DOHH2 (cell line): Measurements from ENCODE around the gene CA7.

Experiments used
- H3F3A ChIP-seq: fragments of 200-600 bp; sonication (generic), shearing (Covaris generic); 2 replicates; pipeline ENCODE4 v1.6.0; 2016; ENCODE audit warnings: antibody characterized with exemption, mild to moderate bottlenecking; ENCODE audit not compliant: control insufficient read depth, insufficient read depth
- H3K27ac ChIP-seq: fragments of 200-600 bp; sonication (generic); 2 replicates; pipeline ENCODE4 v1.5.1; 2014; ENCODE audit warnings: low read depth, mild to moderate bottlenecking, low read length, moderate library complexity
- H3K27me3 ChIP-seq: fragments of 200-600 bp; sonication (generic); 2 replicates; pipeline ENCODE4 v1.6.1; 2014; ENCODE audit warnings: mild to moderate bottlenecking, low read length, mixed read lengths; ENCODE audit not compliant: control insufficient read depth
- H3K36me3 ChIP-seq: fragments of 200-600 bp; sonication (generic); 2 replicates; pipeline ENCODE4 v1.6.1; 2014; ENCODE audit warnings: mild to moderate bottlenecking, low read length, moderate library complexity, mixed read lengths; ENCODE audit not compliant: control insufficient read depth
- H3K4me1 ChIP-seq: fragments of 200-600 bp; sonication (generic); 2 replicates; pipeline ENCODE4 v1.6.1; 2014; ENCODE audit warnings: mild to moderate bottlenecking, low read length, mixed read lengths; ENCODE audit not compliant: control insufficient read depth
- H3K4me2 ChIP-seq: fragments of 200-600 bp; sonication (generic); 2 replicates; pipeline ENCODE4 v1.6.0; 2014; ENCODE audit warnings: mild to moderate bottlenecking, low read length, moderate library complexity
- H3K4me3 ChIP-seq: fragments of 200-600 bp; sonication (generic); 2 replicates; pipeline ENCODE4 v1.5.1; 2014; ENCODE audit warnings: mild to moderate bottlenecking, low read length, mixed read lengths
- H3K79me2 ChIP-seq: fragments of 200-600 bp; sonication (generic); 2 replicates; pipeline ENCODE4 v1.6.1; 2014; ENCODE audit warnings: mild to moderate bottlenecking, low read length, mixed read lengths; ENCODE audit not compliant: control insufficient read depth
- H3K9me2 ChIP-seq: fragments of 200-600 bp; sonication (generic); replicated peaks from 2 replicates; pipeline ENCODE4 v1.6.1; 2014; ENCODE audit warnings: mild to moderate bottlenecking, low read length, mixed read lengths; ENCODE audit not compliant: control insufficient read depth
- H3K9me3 ChIP-seq: fragments of 200-600 bp; sonication (generic); 2 replicates; pipeline ENCODE4 v1.6.1; 2014; ENCODE audit warnings: antibody characterized with exemption, low read length, mixed read lengths; ENCODE audit not compliant: control insufficient read depth, insufficient read depth
- H4K20me1 ChIP-seq: fragments of 200-600 bp; sonication (generic); 2 replicates; pipeline ENCODE4 v1.6.0; 2014; ENCODE audit warnings: low read depth, mild to moderate bottlenecking, antibody characterized with exemption, low read length, moderate library complexity; ENCODE audit not compliant: control insufficient read depth, insufficient read depth
- EZH2phosphoT487 ChIP-seq: fragments of 200-600 bp; sonication (generic); IDR thresholded peaks from 2 replicates; pipeline ENCODE4 v1.6.1; 2017; ENCODE audit warnings: borderline replicate concordance, mild to moderate bottlenecking, antibody characterized with exemption, low read length, moderate library complexity, mixed read lengths
- TF ChIP-seq, protein P1 (sequence below): fragments of 200-600 bp; sonication (generic); IDR thresholded peaks from one replicate; pipeline ENCODE4 v1.5.1; 2014; ENCODE audit warnings: antibody characterized with exemption, mild to moderate bottlenecking, low read depth, low read length; ENCODE audit not compliant: poor library complexity, severe bottlenecking

CA7 gene

DNA sequence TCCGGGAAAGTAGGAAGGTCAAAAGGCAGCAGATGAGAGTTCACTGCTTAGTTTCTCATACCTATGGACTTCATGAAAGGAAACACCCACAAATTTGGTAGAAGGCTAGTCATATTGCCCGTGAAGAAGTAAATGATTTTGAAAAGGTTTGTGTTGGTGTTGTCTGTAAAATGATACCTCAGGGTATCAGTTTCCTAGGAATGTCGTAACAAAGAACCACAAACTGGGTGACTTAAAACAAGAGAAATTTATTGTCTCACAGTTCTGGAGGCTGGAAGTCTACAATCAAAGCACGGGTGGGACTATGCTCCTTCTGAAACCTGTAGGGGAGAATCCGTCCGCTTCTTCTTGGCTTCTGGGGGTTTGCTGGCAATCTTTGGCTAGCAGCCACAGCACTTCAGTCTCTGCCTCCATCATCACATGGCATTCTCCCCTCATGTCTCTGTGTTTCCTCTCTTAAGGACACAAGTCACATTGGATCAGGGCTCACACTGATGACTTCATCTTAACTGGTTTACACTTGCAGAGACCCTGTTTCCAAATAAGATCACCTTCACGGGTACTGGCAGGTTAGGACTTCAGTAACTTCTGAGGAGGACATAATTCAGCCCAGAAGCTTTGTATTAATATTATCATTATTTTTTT, 11.4 kb upstream of the CA7 start:
- no peaks in the 10 kb centered on the region for H3K9me2 ChIP-seq
- H3K79me2 ChIP-seq = peaks cover 29% of the 10 kb centered on the region
- H4K20me1 ChIP-seq = peaks cover 10% of the 10 kb centered on the region; the same call in 1 of the 2 replicates
- no peak overlapping the region for H3K4me2 ChIP-seq
- no peak overlapping the region for H3K4me3 ChIP-seq
- peaks cover 4% of the 10 kb centered on the region; the same call in 1 of the 2 replicates for H3F3A ChIP-seq
- no peak overlapping the region for H3K27ac ChIP-seq
- no peaks in the 10 kb centered on the region; the same call in 1 of the 2 replicates for H3K27me3 ChIP-seq
- no peak for TF ChIP-seq EZH2phosphoT487
- TF ChIP-seq, protein P1, sequence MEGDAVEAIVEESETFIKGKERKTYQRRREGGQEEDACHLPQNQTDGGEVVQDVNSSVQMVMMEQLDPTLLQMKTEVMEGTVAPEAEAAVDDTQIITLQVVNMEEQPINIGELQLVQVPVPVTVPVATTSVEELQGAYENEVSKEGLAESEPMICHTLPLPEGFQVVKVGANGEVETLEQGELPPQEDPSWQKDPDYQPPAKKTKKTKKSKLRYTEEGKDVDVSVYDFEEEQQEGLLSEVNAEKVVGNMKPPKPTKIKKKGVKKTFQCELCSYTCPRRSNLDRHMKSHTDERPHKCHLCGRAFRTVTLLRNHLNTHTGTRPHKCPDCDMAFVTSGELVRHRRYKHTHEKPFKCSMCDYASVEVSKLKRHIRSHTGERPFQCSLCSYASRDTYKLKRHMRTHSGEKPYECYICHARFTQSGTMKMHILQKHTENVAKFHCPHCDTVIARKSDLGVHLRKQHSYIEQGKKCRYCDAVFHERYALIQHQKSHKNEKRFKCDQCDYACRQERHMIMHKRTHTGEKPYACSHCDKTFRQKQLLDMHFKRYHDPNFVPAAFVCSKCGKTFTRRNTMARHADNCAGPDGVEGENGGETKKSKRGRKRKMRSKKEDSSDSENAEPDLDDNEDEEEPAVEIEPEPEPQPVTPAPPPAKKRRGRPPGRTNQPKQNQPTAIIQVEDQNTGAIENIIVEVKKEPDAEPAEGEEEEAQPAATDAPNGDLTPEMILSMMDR = no peak
- H3K36me3 ChIP-seq = peaks cover 20% of the 10 kb centered on the region
- peaks cover 20% of the 10 kb centered on the region for H3K4me1 ChIP-seq
- H3K9me3 ChIP-seq = no peaks in the 10 kb centered on the region

DNA sequence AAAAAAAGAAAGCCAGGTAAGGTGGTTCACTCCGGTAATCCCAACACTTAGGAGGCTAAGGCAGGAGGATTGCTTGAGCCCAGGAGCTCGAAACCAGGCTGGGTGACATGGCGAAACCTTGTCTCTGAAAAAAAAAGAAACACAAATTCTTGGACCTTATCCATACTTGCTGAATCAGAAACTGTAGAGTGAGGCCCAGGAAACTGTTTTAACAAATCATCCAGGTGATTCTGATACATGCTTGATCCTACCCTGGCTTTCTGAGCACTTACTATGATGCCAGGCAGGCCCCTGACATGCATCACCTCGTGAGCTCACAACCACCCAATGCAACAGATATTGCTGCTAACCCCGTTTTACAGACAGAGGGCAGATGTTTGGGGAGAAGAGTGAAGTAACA, 9.5 kb upstream of the CA7 start:
- Histone ChIP-seq H3K27ac (no peak overlapping the region), H3K4me3 (no peak overlapping the region), H3K79me2 (peaks cover 10% of the 10 kb centered on the region), H3F3A (no peaks in the 10 kb centered on the region), H3K36me3 (no peaks in the 10 kb centered on the region; the same call in 1 of the 2 replicates), H3K9me2 (no peaks in the 10 kb centered on the region), H4K20me1 (peaks cover 1% of the 10 kb centered on the region; the same call in 1 of the 2 replicates), H3K9me3 (no peaks in the 10 kb centered on the region), H3K4me2 (no peak overlapping the region), H3K4me1 (peaks cover 7% of the 10 kb centered on the region), H3K27me3 (peaks cover 2% of the 10 kb centered on the region; the same call in 1 of the 2 replicates)
- TF ChIP-seq, protein P1 = no peak
- TF ChIP-seq EZH2phosphoT487 = no peak

DNA sequence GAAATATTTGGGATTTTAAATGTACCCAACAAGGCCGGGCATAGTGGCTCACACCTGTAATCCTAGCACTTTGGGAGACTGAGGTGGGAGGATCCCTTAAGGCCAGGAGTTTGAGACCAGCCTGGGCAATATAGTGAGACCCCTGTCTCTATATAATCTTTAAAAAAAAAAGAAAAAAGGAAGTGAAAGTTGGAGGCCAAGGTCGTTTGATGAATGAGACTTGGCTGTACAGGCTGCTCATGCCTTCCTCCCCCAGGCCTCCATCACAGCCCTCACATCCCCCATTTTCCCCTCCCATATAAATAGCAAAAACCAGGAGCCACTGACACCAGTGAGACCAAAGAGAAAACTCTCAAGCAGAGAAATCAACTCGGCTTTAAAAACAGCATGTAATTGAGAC, 3.3 kb upstream of the CA7 start:
- no peak for TF ChIP-seq EZH2phosphoT487
- TF ChIP-seq, protein P1 = no peak
- no peak overlapping the region for H3K4me3 ChIP-seq

More for the DNA sequence above, 3.3 kb upstream of the CA7 start:
- peaks cover 22% of the 10 kb centered on the region for H3K27me3 ChIP-seq
- no peaks in the 10 kb centered on the region for H3K9me2 ChIP-seq
- no peaks in the 10 kb centered on the region for H4K20me1 ChIP-seq
- H3K9me3 ChIP-seq = no peaks in the 10 kb centered on the region
- peaks cover 10% of the 10 kb centered on the region for H3K4me1 ChIP-seq
- no peak overlapping the region for H3K27ac ChIP-seq
- H3K79me2 ChIP-seq = no peaks in the 10 kb centered on the region
- no peaks in the 10 kb centered on the region for H3K36me3 ChIP-seq
- no peaks in the 10 kb centered on the region for H3F3A ChIP-seq
- H3K4me2 ChIP-seq = no peak overlapping the region
